ENCODE results near the gene MCL1.

Gene MCL1

GRCh38 chr1:150525348-150525747 is 54.1 kb downstream of the MCL1 start:
- H2AFZ ChIP-seq (ENCODE audit: low read depth): no peak overlapping the region
- H3K4me1 ChIP-seq (ENCODE audit: low read depth, poor library complexity, severe bottlenecking): peaks cover 10% of the 10 kb centered on the region
- no peaks in the 10 kb centered on the region for H4K20me1 ChIP-seq (ENCODE audit: insufficient read depth)
- H3K79me2 ChIP-seq (ENCODE audit: insufficient read depth, low read depth): no peaks in the 10 kb centered on the region
- no peak overlapping the region for H3K27ac ChIP-seq
- H3K4me3 ChIP-seq (IDR thresholded peaks at IDR 0.05; ENCODE audit: insufficient read depth, low read depth, low read length): no peak overlapping the region
- H3K36me3 ChIP-seq (ENCODE audit: insufficient read depth): no peaks in the 10 kb centered on the region
- H3K4me2 ChIP-seq: no peak overlapping the region
- H3K9ac ChIP-seq: no peak overlapping the region
- no peaks in the 10 kb centered on the region for H3K27me3 ChIP-seq (ENCODE audit: insufficient read depth, low read depth)
- no peak for TF ChIP-seq CTCF (conservative IDR thresholded peaks at IDR 0.05; ENCODE audit: low read depth, low read length)

All from KMS-11 (cell line).